ENCODE results near the gene CCN2. TPM values are rescaled to one million over a fixed set of nuclear protein-coding genes. Genes with fewer than 3 reads are reported as not detected.

Gene CCN2
- total RNA-seq, 2 donors from 2014 or later: 0.20 TPM; not detected in 1

DNA sequence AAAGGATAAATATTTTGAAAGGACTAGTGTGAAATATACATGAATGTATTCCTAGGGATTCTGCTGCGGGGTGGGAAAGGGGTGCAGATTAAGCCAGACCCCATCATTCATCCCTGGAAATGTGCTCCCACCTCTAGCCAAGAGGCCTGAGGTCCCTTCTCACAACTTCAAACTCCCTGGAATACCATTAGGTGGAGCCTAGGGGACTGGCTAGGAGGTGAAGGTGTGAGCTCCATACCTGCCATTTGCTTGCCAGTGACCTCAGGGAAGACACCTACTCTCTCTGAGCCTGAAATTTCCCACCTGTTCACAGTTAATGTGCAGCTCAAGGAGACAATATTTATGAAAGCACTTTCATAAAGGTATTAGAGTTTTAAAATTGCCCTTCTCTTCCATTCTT is 4.7 kb upstream of the CCN2 start:
- Mint-ChIP-seq H3K4me3 (no peak overlapping the region), H3K27me3 (peaks cover 50% of the 10 kb centered on the region), H3K27ac (no peak overlapping the region), H3K36me3 (ENCODE audit: low read depth) (no peaks in the 10 kb centered on the region), H3K4me1 (peaks cover 8% of the 10 kb centered on the region)
- DNase-seq (no peak), ATAC-seq (no peak)
- no peaks in the 10 kb centered on the region for H3K9me3 ChIP-seq (ENCODE audit: control insufficient read depth, low read length, poor library complexity, severe bottlenecking)

DNA sequence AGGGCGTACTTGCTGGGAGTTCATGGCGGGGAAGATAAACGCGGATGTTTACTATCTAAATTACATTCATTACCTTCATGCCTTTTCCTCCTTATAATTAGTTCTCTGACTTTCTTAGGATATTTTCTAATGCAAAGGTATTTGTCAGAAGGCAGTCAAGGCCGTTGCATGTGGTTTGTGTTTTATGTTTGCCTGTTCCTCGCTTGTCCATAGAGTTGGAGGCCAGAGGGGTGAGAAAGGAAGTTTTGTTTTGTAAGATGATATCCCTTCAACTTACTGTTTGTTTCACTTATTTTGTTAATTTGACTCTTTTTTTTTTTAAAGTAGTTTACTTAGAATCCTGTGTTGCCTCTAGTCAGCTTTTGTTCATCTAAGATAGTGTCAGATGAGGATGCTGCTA is 4.0 kb upstream of the CCN2 start:
- no peaks in the 10 kb centered on the region for H3K9me3 ChIP-seq (ENCODE audit: control insufficient read depth, low read length, poor library complexity, severe bottlenecking)
- ATAC-seq (no peak), DNase-seq (no peak)
- Mint-ChIP-seq H3K4me1 (peaks cover 11% of the 10 kb centered on the region), H3K27me3 (peaks cover 53% of the 10 kb centered on the region), H3K27ac (no peak overlapping the region), H3K36me3 (ENCODE audit: low read depth) (peaks cover 2% of the 10 kb centered on the region), H3K4me3 (no peak overlapping the region)

DNA sequence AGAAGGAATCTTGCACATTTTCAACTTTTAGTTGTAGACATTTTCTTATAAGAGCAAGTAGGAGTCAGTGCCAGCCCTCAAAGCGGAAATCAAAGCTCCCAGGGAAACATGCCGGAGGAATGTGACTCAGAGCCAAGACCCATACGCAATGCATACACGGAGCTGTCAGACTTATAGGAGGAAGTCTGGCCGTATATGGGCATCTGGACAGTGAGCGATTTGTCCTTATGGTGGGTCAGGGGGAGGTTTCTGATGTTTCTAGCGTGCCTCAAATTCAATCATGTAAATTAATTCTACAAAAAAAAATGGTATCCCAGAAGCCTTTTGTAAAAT is 3.6 kb upstream of the CCN2 start:
- Mint-ChIP-seq H3K36me3 (ENCODE audit: low read depth) (peaks cover 3% of the 10 kb centered on the region), H3K27ac (no peak overlapping the region), H3K4me1 (peaks cover 15% of the 10 kb centered on the region), H3K4me3 (no peak overlapping the region), H3K27me3 (peaks cover 58% of the 10 kb centered on the region)
- H3K9me3 ChIP-seq (ENCODE audit: control insufficient read depth, low read length, poor library complexity, severe bottlenecking): no peaks in the 10 kb centered on the region
- no peak for ATAC-seq
- no peak for DNase-seq

DNA sequence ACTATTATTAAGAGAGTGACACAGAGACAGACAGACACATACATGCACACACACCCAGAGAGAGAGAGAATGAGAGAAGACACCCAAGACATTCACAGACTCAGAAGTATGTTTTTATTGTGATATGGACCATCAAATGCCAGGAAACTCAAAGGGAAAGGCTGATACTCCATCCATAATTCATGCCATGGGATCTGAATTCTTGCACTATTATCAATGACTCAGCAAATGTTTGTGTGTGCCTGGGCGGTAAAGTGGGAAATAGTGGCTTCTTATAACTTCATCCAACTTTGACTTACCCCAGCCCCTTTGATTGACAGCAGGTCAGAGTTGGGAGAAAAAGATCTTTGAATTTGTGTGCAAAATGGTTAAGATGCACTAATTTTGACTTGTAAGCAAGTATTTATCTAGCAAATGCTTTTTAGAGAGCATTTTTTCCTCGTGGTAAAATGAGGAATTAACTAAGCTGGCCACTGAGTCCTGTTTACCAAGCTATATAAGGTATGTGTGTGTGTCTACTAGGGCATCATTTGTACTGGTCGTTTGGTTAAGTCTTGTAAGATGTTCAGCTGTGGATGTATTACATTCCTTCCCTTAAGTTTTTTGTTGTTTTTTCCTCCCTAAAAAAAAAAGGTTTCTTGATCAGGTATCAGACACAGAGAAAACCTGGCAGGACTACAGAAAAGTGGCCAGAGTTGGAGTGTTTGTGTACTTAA is 3.0 kb upstream of the CCN2 start:
- ATAC-seq: no peak
- H3K4me1 Mint-ChIP-seq: peaks cover 15% of the 10 kb centered on the region
- no peaks in the 10 kb centered on the region for H3K9me3 ChIP-seq (ENCODE audit: control insufficient read depth, low read length, poor library complexity, severe bottlenecking)
- H3K36me3 Mint-ChIP-seq (ENCODE audit: low read depth): peaks cover 3% of the 10 kb centered on the region
- no peak for DNase-seq
- H3K4me3 Mint-ChIP-seq: no peak overlapping the region
- H3K27ac Mint-ChIP-seq: no peak overlapping the region
- peaks cover 62% of the 10 kb centered on the region for H3K27me3 Mint-ChIP-seq

DNA sequence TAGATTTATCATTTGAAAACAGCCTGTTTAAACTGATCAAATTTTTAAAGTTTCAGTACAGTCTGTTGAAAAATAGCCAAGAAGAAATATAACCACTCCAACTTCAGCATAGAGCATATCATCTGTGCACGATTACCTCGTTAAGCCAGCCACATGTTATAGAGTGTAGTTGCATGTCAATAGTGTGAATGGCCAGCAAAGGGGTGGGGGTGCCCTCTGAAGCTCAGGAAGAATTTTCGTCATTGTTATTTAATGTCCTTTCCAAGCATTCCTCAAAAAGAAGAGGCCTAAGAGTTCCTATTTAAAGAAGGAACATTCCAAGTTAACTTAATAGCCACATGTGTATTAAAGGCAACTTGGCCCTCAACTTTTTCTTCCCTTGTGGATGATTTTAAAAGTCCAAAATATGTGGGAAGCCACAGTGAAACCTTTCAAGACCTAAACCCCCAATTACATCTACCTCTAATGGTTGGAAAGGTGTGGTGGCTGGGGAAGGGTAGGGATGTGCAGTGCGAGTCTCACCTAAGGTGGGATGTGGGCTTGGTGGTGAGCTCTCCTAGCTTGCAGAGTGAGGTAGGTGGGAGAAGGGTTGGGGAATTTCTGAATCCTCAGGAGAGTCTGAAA is 1.8 kb upstream of the CCN2 start:
- H3K27ac Mint-ChIP-seq: no peak overlapping the region
- H3K36me3 Mint-ChIP-seq (ENCODE audit: low read depth): peaks cover 3% of the 10 kb centered on the region
- peaks cover 62% of the 10 kb centered on the region for H3K27me3 Mint-ChIP-seq
- H3K4me3 Mint-ChIP-seq: no peak overlapping the region
- no peak for ATAC-seq
- peaks cover 15% of the 10 kb centered on the region for H3K4me1 Mint-ChIP-seq
- H3K9me3 ChIP-seq (ENCODE audit: control insufficient read depth, low read length, poor library complexity, severe bottlenecking): no peaks in the 10 kb centered on the region
- DNase-seq: no peak

DNA sequence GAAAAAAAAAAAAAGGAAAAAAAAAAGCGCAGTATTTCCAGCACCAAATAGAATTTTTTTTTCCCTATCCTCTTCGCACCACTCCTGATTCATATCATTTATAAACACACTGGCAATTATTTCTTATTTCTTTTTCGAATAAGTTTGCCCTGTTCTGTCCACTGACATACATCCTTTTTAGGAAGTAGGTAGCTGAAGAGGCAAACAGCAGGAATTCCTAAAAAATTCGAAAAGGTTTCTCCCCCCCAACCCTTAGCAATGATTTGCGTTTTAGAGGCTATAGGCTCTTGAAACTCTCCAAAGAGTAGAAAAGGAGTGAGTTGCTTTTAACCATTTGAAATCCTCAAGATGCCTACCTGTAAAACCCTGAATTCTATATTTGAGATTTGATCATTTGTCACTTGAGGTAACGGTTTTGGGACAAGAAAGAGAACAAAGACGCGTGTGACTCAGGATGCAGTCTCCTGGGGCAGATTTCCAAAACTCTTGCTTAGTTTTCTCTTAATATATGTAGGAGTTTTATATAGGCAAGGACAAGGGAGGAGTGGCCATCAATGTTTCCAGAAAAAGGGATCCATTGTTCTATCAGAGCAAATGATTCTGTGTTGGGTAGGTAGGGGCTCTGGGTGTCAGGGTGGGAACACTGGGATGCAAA is 531 bp upstream of the CCN2 start:
- Mint-ChIP-seq H3K4me1 (peaks cover 15% of the 10 kb centered on the region), H3K36me3 (ENCODE audit: low read depth) (peaks cover 3% of the 10 kb centered on the region), H3K27ac (no peak overlapping the region), H3K27me3 (peaks cover 73% of the 10 kb centered on the region), H3K4me3 (peak overlapping the region; percentile 82)
- DNase-seq: no peak
- H3K9me3 ChIP-seq (ENCODE audit: control insufficient read depth, low read length, poor library complexity, severe bottlenecking): no peaks in the 10 kb centered on the region
- ATAC-seq: no peak

DNA sequence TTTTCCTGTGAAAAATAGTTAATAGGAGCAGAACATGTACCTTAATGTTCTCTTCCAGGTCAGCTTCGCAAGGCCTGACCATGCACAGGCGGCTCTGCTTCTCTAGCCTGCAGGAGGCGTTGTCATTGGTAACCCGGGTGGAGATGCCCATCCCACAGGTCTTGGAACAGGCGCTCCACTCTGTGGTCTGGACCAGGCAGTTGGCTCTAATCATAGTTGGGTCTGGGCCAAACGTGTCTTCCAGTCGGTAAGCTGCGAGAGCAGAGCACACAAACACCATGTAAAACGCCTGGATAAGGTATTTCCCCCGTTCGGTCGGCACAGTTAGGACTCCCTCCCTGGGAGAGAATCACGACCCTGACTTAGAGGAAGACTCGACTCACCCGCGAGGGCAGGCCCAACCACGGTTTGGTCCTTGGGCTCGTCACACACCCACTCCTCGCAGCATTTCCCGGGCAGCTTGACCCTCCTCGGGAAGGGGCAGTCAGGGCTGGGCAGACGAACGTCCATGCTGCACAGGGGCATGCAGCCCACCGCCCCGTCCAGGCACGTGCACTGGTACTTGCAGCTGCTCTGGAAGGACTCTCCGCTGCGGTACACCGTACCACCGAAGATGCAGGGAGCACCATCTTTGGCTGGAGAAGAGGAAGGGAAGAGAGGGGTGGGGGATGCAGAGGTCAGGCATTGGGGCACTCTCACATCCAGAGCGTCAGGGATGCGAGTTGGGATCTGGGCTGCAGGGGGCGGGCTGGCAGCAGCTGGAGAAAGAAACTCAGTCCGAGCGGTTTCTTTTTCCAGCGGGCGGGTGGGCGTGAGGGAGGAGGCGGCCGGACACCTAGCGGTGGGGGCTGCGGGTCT is 1.0 kb downstream of the CCN2 start:
- Mint-ChIP-seq H3K36me3 (ENCODE audit: low read depth) (peaks cover 3% of the 10 kb centered on the region), H3K27me3 (peaks cover 79% of the 10 kb centered on the region), H3K4me3 (peak overlapping the region; percentile 92), H3K4me1 (peaks cover 13% of the 10 kb centered on the region), H3K27ac (peak overlapping the region; percentile 8)
- H3K9me3 ChIP-seq (ENCODE audit: control insufficient read depth, low read length, poor library complexity, severe bottlenecking): no peaks in the 10 kb centered on the region
- no peak for DNase-seq
- peak; percentile 21 for ATAC-seq

DNA sequence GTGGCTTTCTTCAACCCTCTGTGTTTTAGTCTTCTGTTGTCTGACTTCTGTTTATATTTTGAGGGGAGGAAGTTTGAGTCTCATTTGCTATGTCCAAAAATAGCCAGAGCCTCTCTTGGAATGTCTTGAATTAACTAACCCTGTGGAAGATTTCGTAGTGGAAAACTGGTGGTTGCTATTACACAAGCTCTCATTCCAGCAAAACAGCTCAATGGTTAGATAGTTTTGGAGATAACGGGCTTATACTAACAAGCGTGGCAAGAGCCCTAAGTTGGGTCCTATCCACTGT is 1.6 kb downstream of the CCN2 start:
- no peak for DNase-seq
- ATAC-seq: no peak
- H3K27me3 Mint-ChIP-seq: peaks cover 73% of the 10 kb centered on the region
- H3K9me3 ChIP-seq (ENCODE audit: control insufficient read depth, low read length, poor library complexity, severe bottlenecking): no peaks in the 10 kb centered on the region
- peak overlapping the region; percentile 8 for H3K27ac Mint-ChIP-seq
- H3K4me3 Mint-ChIP-seq: peak overlapping the region; percentile 92
- H3K36me3 Mint-ChIP-seq (ENCODE audit: low read depth): peaks cover 3% of the 10 kb centered on the region
- H3K4me1 Mint-ChIP-seq: peaks cover 13% of the 10 kb centered on the region

DNA sequence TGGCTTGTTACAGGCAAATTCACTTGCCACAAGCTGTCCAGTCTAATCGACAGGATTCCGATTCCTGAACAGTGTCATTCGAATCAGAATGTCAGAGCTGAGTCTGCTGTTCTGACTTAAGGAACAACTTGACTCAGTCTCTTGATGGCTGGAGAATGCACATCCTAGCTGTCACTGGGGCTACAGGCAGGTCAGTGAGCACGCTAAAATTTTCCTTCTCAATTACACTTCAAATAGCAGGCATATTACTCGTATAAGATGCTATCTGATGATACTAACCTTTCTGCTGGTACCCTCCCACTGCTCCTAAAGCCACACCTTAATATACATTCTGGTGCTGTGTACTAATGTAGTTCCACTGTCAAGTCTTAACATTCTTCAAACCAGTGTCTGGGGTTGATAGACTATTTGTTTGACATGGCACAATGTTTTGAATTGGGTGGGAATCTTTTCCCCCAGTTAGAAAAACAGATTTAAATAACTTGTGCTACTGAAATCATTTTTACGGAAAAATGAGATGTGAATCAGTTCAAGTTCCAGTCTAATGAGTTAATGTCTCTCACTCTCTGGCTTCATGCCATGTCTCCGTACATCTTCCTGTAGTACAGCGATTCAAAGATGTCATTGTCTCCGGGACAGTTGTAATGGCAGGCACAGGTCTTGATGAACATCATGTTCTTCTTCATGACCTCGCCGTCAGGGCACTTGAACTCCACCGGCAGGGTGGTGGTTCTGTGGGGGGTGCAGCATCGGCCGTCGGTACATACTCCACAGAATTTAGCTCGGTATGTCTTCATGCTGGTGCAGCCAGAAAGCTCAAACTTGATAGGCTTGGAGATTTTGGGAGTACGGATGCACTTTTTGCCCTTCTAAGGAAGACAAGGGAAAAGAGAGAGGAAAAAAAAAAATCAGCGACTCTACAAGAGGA is 2.2 kb downstream of the CCN2 start:
- peaks cover 3% of the 10 kb centered on the region for H3K36me3 Mint-ChIP-seq (ENCODE audit: low read depth)
- H3K9me3 ChIP-seq (ENCODE audit: control insufficient read depth, low read length, poor library complexity, severe bottlenecking): no peaks in the 10 kb centered on the region
- ATAC-seq: no peak
- H3K27me3 Mint-ChIP-seq: peaks cover 67% of the 10 kb centered on the region
- H3K27ac Mint-ChIP-seq: no peak overlapping the region
- no peak for DNase-seq
- peaks cover 13% of the 10 kb centered on the region for H3K4me1 Mint-ChIP-seq
- peak overlapping the region; percentile 82 for H3K4me3 Mint-ChIP-seq

DNA sequence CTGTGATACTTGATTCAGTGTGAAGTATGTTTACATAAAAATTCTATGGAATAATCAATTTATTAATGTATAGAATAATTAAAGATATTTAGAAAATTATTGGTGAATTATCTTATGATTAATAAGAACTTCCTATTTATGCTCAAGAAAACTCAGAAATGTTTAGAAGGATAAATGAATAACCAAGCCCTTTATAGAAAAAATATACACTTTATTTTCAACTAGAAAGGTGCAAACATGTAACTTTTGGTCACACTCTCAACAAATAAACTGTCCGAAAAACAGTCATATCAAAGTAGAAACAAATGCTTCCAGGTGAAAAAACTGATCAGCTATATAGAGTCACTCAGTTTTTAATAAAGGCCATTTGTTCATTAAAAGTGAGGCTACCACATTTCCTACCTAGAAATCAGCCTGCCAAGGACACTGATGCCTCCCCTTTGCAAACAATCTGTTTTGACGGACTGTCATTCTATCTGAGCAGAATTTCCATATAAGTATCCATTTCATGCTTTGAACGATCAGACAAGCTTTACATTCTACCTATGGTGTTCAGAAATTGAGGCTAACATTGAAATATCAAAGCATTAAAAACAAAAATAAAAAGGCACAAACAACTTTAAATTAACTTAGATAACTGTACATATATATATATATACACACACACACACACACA is 3.0 kb downstream of the CCN2 start:
- no peak for ATAC-seq
- no peak overlapping the region for H3K4me3 Mint-ChIP-seq
- H3K27me3 Mint-ChIP-seq: peaks cover 60% of the 10 kb centered on the region
- peaks cover 3% of the 10 kb centered on the region for H3K36me3 Mint-ChIP-seq (ENCODE audit: low read depth)
- H3K27ac Mint-ChIP-seq: no peak overlapping the region
- DNase-seq: no peak
- H3K4me1 Mint-ChIP-seq: peaks cover 13% of the 10 kb centered on the region
- no peaks in the 10 kb centered on the region for H3K9me3 ChIP-seq (ENCODE audit: control insufficient read depth, low read length, poor library complexity, severe bottlenecking)

DNA sequence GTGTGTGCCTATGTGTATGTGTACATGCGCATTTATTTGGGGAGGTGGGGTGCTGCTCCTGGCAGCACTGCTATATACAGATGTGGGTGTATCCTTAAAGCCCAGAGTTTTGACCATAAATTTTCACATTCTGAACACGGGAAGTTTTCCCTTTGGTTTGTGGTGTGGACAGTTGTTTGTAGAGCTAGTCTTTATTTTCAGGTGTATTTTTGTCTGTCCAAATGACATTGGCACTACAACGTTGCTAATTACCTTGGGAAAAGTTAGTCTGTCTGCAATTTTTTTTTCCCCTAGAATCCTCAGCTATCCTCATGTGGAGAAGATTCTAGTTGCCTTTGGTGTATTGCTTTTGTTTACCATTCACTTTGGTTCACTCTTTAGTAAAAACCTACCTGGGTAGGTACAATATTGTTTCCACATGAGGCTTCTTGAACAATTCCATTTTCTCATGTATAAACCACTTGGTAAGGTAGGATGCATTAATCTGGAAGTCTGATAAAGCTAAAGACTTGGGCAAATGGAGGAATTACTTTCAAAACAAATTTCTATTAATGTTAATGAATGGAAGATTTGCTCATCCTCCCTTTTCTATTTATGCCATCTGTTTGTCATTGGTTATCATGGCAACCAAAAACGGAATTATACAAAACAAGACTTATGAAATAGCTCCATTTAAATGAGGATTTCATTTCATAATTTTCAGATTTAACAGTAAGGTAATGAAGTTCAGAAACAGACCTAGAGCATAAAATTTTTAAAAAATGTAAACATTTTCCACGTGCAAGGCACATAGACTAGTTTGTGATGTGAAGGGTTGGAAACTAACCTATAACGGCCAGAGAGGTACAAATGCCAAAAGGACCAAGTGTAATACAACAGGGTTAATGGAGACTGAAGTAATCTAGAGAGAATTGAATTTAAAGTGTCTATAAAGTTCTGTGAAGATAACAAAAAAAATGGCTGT is 3.9 kb downstream of the CCN2 start:
- Mint-ChIP-seq H3K36me3 (ENCODE audit: low read depth) (peaks cover 3% of the 10 kb centered on the region), H3K4me1 (peaks cover 13% of the 10 kb centered on the region), H3K4me3 (no peak overlapping the region), H3K27me3 (peaks cover 52% of the 10 kb centered on the region), H3K27ac (no peak overlapping the region)
- no peak for DNase-seq
- ATAC-seq: no peak
- H3K9me3 ChIP-seq (ENCODE audit: control insufficient read depth, low read length, poor library complexity, severe bottlenecking): no peaks in the 10 kb centered on the region
